C4-2B (cell line): ENCODE data around the gene ARHGAP1.

ENCODE experiments used
- CTCF ChIP-seq: fragments of 450-650 bp; conservative IDR thresholded peaks from 2 replicates; pipeline ENCODE4 v1.5.1; 2017; ENCODE audit warnings: mild to moderate bottlenecking
- ZFX ChIP-seq: fragments of 450-650 bp; IDR thresholded peaks from 2 replicates; pipeline ENCODE4 v1.6.1; 2017

DNA sequence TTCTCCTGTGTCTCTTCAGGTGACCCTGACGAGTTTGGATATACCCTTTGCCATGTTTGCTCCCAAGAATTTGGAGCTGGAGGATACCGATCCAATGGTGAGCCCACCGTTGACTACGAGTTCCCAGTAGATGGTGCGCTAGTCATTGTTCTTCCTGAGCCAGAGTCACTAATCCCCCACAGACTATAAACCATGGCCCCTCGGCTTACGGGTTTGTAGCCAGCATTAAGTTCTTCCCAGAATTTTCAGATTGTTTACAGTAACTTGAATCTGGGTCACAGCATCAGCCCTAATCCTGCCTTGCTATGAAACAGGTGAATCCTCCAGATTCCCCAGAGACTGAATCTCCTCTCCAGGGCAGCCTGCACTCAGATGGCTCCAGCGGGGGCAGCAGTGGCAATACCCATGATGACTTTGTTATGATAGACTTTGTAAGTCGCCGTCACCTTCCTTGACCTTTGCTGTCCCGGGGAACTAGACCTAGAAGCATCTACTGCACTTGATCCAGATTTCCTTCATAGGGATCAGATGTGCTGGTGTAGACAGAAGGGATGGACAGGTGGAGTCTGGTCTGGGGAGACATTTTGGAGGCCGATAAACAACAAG, 31.8 kb downstream of the ARHGAP1 start:
- TF ChIP-seq CTCF: no peak
- TF ChIP-seq ZFX: no peak
